PC-9 (cell line): ENCODE data around the gene SDK1.

Experiments
- CTCF ChIP-seq: fragments of 200-600 bp; sonication (generic); conservative IDR thresholded peaks from 2 replicates; pipeline ENCODE4 v1.6.1; 2017; ENCODE audit warnings: mixed run types, antibody characterized with exemption, mild to moderate bottlenecking, moderate library complexity
- EZH2 ChIP-seq: fragments of 200-600 bp; sonication (generic); IDR thresholded peaks from 2 replicates; pipeline ENCODE4 v1.8.0; 2017; ENCODE audit warnings: antibody characterized with exemption, low read depth

GRCh38 chr7:4272141-4272540 is 971.1 kb downstream of the SDK1 start:
- TF ChIP-seq CTCF (no peak), EZH2 (no peak)
